ENCODE results near the gene RNF187.

The RNF187 gene

GRCh38 chr1:228487336-228488124, at the start of gene RNF187:
RNF187 (plus strand) TSS chr1:228487382.
- no peak for DNase-seq

DNA sequence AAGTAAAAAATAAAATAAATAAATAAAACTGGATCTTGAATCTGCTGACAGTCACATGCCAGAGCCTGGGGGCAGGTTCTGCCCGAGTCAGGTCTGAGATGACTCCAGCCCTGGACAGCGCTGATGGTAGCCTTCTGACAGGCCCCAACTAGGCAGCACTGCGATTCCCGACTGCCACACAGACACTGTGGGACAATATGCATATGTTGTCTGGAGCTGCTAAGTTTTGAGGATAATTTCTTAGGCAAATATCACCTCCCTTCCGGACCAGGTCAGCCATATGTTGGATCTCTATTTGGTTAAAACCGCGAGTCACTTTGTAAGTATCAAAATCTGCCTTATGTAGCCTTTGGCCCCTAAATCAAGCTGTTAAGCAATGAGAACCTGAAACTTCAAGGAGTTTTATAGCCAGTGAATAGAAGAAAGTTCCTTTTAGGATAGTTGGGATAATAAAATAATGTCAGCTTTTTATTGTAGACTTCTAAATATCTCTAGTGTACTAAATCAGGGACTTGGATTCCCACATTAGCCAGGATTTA, 49.7 kb upstream of the RNF187 start:
- DNase-seq, result no peak

DNA sequence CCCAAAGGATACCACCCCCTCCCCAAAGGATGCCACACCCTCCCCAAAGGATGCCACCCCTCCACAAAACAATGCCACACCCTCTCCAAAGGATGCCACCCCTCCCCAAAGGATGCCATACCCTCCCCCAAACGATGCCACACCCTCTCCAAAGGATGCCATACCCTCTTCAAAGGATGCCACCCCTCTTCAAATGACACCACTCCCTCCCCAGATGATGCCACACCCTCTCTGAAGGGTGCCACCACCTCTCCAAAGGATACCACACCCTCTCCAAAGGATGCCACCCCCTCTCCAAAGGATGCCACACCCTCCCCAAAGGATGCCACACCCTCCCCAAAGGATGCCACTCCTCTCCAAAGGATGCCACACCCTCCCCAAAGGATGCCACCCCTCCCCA, 48.9 kb upstream of the RNF187 start:
- DNase-seq, result no peak

- no peak for DNase-seq
Measured at GRCh38 chr1:228440761-228441500, 46.3 kb upstream of the RNF187 start.

GRCh38 chr1:228443395-228443794, 43.8 kb upstream of the RNF187 start:
- no peak for DNase-seq

DNA sequence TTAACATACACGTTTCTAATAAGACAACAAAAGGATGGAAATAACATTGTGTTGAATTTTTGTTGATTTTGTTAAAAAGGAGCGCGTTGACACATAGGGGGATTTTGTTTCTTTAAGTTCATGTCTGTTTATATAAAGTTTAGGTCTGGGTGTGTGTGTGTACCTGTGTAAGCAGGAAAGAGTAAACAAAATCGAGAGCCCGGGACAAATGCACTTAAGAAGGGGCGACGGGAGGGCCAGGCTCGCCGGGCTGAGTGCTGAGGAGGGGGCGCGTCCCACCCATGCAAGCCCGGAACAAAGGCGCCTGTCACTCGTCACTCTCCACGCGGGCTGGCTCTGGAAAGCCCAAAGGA, 41.7 kb upstream of the RNF187 start:
- no peak for DNase-seq

- peak; percentile 33 for DNase-seq
Measured at GRCh38 chr1:228445843-228446650, 41.1 kb upstream of the RNF187 start.

- no peak for DNase-seq
Measured at GRCh38 chr1:228446852-228447251, 40.3 kb upstream of the RNF187 start.

DNA sequence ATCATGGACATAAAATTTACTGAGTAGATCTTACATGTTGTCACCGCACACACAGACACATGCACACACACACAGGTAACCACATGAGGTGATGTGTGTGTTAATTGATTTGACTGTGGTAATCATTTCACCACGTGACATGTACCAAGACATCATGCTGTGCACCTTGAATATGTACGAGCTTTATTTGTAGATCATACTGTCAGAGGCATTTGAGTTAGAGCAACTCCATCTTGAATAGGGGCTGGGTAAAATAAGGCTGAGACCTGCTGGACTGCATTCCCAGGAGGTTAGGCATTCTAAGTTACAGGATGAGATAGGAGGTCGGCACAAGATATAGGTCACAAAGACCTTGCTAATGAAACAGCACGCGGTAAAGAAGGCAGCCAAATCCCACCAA, 38.8 kb upstream of the RNF187 start:
- DNase-seq, result no peak

- no peak for DNase-seq
Measured at GRCh38 chr1:228450200-228450599, 37.0 kb upstream of the RNF187 start.

DNA sequence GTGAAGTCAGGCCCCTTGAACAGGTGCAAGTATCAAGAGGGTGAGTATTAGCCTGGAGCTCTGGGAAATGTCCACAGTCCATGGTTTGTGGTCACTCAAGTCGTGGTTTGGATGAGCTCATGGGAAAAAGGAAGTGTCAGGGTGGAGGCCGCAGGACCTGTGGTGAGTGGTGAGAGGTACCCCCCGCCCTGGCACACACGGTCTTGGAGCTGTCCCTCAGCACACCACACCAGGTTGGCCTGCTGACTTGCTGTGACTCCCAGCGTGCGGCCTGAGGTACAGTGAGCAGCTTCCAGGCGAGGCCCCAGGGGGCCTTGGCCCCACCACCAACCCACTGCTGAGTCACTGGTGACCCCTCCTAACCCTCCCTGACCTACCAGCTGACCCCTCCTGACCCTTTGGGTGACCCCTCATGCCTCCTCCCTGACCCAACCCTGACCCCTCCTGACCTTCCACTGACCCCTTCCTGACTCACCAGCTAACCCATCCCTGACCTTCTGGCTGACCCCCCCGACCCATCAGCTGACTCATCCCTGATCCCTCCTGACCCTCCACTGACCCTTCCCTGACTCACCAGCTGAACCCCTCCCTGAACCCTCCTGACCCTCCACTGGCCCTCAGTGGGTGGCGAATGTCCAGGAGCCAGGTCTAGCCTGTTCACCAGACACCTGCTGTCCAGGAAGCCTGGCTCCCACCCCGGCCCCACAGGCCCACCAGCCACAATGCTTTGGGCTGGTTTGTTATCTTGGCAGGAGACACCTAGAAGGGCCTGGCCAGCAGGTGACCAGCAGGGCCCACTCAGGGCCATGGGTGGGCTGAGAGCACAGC, 34.8 kb upstream of the RNF187 start:
- DNase-seq, result no peak

- no peak for DNase-seq
Measured at GRCh38 chr1:228453022-228453560, 34.1 kb upstream of the RNF187 start.

- DNase-seq, result no peak
Measured at GRCh38 chr1:228453614-228454013, 33.6 kb upstream of the RNF187 start.

GRCh38 chr1:228454238-228454637, 32.9 kb upstream of the RNF187 start:
- no peak for DNase-seq

DNA sequence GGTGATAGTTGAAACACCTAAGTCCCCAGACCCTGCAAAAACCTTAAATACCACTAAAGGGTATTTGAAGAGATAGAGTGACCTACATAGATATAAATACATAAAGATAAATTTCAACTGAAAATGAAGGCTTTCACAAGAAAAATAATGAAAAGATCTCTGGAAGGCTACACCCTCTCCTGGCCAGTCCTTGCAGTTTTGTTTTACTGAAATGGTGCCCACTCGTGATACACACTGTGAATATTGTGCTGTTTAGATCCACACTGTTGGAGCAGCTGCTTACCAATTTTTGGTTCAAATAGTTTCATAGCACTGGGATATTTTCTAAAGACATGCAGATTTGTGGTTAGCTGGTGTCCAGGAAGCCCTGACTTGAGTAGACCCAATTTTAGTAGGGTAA, 31.5 kb upstream of the RNF187 start:
- no peak for DNase-seq

- no peak for DNase-seq
Measured at GRCh38 chr1:228456252-228457016, 30.7 kb upstream of the RNF187 start.

- DNase-seq, result no peak
Measured at GRCh38 chr1:228457017-228457395, 30.2 kb upstream of the RNF187 start.

DNA sequence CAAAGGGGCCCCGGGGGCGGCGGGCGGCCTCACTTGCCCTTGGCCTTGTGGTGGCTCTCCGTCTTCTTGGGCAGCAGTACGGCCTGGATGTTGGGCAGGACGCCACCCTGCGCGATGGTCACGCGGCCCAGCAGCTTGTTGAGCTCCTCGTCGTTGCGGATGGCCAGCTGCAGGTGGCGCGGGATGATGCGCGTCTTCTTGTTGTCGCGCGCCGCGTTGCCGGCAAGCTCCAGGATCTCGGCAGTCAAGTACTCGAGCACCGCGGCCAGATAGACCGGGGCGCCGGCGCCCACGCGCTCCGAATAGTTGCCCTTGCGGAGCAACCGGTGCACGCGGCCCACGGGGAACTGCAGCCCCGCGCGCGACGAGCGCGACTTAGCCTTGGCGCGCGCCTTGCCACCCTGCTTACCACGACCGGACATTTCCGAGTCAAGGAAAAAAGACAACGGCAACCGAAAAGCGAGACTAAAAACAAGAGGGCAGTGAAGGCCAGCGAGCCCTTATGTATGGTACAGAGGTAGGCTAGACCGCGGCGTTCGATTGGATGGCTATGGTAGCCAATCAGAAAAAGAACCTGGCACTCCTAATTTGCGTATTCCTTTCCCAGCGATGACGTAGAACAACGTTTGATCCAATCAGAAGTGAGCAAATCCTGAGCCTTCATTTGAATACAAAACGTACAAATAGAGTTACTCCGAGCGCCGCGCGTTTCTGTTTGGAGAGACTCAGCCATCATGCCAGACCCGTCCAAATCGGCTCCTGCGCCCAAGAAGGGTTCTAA, 29.6 kb upstream of the RNF187 start:
- DNase-seq, result peak; percentile 80

- DNase-seq, result peak; percentile 50
Measured at GRCh38 chr1:228459091-228459993, 27.8 kb upstream of the RNF187 start.
